Dermis microvascular lymphatic vessel endothelial cell (primary cell): ENCODE measurements around the gene RNF2. TPM values are rescaled to one million over a fixed set of nuclear protein-coding genes. Genes with fewer than 3 reads are reported as not detected.
"Not testable (repeated sequence)": the region's sequence is repeated elsewhere in the genome, so short reads cannot be mapped to it uniquely, and the experiment has no call there.

Experiments used
- DNase-seq, 2 donors: peaks; one replicate each; pipeline versions ENCODE4 v3.0.0 to v3.0.0-alpha.2; 2010; ENCODE audit warnings: low read depth in 2 of 2
- total RNA-seq: library from RNA; depleted of rRNA; stranded (reverse); fragments of >200 nt; gene quantifications from 2 replicates; pipeline ENCODE4 v1.2.1, GENCODE V29; 2014

The RNF2 gene
- total RNA-seq, 1 donor from 2014 or later: 19.5 TPM

GRCh38 chr1:185050823-185051451, 5.6 kb downstream of the RNF2 start:
- no peak for DNase-seq

- DNase-seq: no peak
These were observed 7.8 kb downstream of the RNF2 start for GRCh38 chr1:185053204-185053603.

DNA sequence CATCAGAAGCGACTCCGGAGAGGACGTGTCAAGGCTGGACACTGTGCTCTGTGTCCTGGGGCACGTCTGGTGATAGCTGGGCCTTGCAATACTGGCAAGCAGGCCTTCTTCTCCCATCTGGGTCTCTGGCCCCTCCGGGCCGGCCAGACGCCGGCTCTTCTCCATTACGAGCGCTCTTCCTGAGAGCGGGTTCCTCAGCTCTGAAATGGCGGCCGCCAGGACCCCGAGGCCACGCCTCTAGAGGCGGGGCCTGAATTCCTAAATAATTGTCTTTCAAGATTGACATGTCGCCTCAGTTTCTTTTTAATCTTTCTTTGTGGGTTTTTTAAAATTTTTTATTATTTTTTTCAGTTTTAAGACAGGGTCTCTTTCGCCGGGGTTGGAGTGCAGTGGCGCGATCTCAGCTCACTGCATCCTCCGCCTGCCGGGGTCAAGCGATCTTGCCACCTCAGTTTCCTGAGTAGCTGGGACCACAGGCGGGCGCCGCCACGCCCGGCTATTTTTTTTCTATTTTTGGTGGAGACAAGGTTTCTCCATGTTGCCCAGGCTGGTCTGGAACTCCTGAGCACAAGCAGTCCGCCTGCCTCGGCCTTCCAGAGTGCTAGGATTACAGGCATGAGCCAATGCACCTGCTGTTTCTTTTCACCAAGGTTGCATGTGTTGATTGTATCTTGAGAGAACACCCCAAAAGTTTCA, 9.2 kb downstream of the RNF2 start:
- DNase-seq: no peak

DNA sequence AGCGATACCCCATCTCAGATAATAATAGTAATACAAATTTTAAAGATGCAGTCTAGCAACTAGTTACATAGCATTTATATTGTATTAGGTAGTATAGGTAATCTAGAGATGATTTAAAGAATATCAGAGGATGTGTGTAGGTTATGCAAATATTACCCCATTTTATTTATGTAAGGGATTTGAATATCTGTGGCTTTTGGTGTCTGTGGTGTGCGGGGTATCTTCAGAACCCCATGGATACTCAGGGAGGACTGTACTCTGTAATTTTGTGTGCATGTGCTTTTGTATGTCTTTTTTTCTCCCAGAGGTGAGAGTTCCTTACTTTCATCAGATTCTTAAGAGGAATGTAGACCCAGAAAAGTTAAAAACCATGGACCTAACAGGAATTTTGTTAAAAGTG, 12.8 kb downstream of the RNF2 start:
- no peak for DNase-seq

GRCh38 chr1:185058876-185059275, 13.5 kb downstream of the RNF2 start:
- no peak for DNase-seq

GRCh38 chr1:185059950-185060571, 14.7 kb downstream of the RNF2 start:
- no peak for DNase-seq

DNA sequence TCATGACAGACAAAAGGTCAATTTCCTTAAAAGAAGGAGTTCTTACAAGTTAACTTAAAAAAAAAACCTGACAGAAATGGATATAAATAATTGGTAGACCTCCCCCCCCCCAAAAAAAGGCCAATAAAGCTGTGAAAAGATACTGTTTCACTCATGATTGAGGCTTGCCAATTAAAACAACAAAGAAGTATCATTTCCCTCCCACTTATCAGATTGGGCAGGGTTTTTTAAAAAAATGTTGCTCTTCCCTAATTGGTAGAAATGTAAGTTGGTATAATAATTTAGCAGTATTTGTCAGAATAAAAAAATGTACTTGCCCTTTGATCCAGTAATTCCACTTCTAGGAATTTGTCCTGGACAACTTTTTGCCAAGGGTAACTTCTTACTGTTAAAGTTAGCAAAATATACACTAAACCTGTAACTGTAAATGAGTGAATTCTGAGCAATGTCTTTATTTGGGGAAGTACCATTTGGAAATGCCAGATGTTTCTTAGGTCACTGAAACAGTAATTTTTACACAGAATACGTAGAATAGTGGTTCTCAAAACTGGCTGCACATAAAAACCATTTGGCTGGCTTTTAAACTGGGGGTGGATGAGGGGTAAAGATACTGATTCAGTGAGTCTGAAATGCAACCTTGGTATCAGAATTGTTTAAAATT, 17.5 kb downstream of the RNF2 start:
- DNase-seq: no peak

DNA sequence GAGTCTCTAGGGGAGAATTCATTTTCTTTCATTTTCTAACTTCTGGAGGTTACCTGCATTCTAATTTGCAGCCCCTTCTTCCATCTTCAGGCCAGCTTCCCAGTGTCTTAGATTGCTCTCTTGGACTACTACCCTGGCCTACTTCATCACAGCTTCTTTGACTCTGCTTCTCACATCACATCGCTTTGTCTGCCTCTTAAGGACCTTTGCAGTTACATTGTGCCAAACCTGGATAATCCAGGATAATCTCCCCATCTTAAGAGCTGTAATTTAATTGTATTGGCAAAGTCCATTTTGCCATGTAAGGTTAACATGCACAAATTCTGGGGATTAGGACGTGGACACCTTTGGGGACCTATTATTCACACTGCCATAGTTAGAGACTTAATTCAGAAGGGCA, 18.4 kb downstream of the RNF2 start:
- no peak for DNase-seq

- not testable (repeated sequence) for DNase-seq
These were observed 19.6 kb downstream of the RNF2 start for GRCh38 chr1:185065006-185065405.

DNA sequence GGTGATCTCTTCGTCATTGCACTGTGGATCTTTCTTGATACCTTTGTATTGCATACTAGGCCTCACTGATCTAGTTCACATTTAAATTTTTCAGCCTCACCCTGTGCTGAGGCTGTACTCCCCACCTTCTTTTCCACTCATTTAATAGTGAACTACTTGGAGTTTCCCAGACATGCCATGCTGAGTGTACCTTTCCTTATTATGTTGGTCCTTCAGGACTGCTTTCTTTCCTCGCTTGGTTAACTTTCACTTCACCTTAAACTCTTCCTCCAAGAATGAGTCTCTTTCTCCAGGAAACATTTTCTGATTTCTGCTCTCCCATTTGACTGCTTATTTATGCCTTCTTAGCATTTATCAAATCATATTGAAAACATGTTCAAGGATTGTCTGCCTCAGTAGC, 20.8 kb downstream of the RNF2 start:
- DNase-seq: no peak

GRCh38 chr1:185068341-185068740, 23.0 kb downstream of the RNF2 start:
- DNase-seq: no peak

- no peak for DNase-seq
These were observed 23.9 kb downstream of the RNF2 start for GRCh38 chr1:185069202-185069772.

DNA sequence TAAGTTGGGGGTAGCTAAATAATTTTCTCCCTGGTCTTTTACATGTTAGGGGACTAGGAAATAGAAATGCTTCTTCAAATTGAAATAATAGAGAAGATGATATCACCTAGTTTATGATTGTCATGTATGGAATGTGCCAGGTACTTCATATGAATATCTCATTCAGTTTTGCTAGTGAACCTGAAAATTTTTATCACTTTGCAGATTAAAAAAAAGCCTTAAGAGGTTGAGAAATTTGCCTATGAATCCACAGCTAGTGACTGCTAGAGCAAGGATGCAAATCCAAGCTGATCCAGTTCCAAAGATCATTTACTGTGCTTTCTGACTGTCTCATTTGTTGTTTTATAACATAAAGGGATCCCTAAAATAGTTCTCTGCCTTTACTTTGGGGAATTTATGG, 24.7 kb downstream of the RNF2 start:
- no peak for DNase-seq

- no peak for DNase-seq
These were observed 28.4 kb downstream of the RNF2 start for GRCh38 chr1:185073725-185074124.

DNA sequence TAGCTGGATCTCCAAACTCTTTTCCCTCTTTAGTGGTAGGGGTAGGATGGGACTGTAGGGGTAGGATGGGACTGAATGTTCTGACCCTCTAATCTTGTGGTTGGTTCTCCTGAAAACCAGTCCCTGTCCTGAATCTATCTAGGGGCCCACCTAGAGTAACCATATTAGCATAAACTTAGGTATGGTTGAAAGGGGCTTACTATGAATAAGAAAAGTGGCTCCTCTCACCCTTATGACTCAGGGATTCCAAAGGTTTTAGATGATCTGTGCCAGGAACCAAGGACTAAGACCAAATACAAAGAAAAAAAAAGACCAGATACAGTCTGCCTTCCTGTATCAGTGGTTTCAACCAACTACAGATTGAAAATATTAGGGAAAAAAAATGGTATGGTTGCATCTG, 28.9 kb downstream of the RNF2 start:
- no peak for DNase-seq

DNA sequence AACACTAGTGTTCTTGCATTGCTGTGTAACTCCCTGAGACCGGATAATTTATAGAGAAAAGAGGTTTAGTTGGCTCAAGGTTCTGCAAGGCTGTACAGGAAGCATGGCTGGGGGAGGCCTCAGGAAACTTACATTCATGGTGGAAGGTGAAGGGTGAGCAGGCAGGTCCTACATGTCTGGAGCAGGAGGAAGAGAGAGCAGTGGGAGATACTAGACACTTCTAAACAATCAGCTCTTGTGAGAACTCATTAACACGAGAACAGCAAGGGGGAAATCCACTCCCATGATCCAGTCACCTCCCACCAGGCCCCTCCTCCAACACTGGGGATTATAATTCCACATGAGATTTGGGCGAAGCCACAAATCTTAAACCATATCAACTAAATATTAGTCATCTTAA, 30.1 kb downstream of the RNF2 start:
- no peak for DNase-seq

DNA sequence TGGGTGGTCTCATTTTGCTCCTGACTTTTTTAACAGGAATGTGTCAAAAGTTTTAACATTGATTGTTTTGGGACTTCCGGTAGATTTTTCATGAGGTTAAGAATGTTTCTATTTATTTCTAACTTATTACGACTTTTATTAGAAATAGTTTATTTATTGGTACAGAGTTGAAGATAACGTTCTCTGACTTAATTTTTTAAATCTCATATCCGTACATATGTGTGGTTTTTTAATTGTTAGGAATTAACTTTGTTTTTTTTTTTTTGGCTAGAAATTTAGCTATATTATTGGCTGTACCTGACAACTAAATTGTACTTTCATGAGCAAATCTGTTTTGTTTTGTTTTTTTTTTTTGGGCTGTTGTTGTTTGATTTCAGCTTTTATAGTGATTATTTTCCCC, 32.0 kb downstream of the RNF2 start:
- DNase-seq: no peak

- no peak for DNase-seq
These were observed 35.1 kb downstream of the RNF2 start for GRCh38 chr1:185080422-185080821.

GRCh38 chr1:185083818-185084217, 38.5 kb downstream of the RNF2 start:
- DNase-seq: no peak

GRCh38 chr1:185087101-185087500, 41.7 kb downstream of the RNF2 start:
- DNase-seq: no peak

DNA sequence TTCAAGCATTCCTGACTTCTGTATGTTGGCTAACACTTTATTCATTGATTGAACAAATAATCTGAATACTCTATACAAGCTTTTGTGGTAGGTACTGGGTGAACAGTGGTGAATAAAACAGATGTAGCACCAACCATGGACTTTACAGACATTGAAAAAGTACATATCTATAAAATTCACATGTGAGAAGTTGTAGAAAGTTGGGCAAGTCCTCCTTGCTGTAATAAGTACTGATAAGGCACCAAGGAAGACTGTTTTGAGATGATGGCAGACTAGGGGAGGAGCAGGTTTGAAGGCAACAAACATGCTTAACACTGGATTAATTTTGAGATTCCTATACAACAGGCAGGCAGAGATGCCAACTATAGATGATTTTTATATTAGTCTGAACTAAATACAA, 42.4 kb downstream of the RNF2 start:
- DNase-seq: no peak

GRCh38 chr1:185091480-185091879, 46.1 kb downstream of the RNF2 start:
- no peak for DNase-seq
